OCI-LY7 (cell line): Measurements from ENCODE around the gene ACSL4.

Experiments
- CTCF ChIP-seq: fragments of 200-600 bp; sonication (generic); conservative IDR thresholded peaks from 2 replicates; pipeline ENCODE4 v1.5.1; 2014; ENCODE audit warnings: mild to moderate bottlenecking, antibody characterized with exemption, low read length, moderate library complexity, mixed read lengths
- EZH2phosphoT487 ChIP-seq: fragments of 200-600 bp; sonication (generic); IDR thresholded peaks from 2 replicates; pipeline ENCODE4 v1.6.1; 2018; ENCODE audit warnings: low read depth, borderline replicate concordance, mild to moderate bottlenecking, mixed run types, antibody characterized with exemption, low read length, moderate library complexity, mixed read lengths

- TF ChIP-seq CTCF (no peak), EZH2phosphoT487 (no peak)
These were observed 27.8 kb upstream of the ACSL4 start for GRCh38 chrX:109760922-109761250.
